DMS 273 treated with DMSO at 0.1 percent for 48 hours (cell line): ENCODE results near the gene SIX1.

Experiments
- DNase-seq: peaks from one replicate; lab custom pipeline; 2025; lab: John Stamatoyannopoulos, UW

Gene SIX1

DNA sequence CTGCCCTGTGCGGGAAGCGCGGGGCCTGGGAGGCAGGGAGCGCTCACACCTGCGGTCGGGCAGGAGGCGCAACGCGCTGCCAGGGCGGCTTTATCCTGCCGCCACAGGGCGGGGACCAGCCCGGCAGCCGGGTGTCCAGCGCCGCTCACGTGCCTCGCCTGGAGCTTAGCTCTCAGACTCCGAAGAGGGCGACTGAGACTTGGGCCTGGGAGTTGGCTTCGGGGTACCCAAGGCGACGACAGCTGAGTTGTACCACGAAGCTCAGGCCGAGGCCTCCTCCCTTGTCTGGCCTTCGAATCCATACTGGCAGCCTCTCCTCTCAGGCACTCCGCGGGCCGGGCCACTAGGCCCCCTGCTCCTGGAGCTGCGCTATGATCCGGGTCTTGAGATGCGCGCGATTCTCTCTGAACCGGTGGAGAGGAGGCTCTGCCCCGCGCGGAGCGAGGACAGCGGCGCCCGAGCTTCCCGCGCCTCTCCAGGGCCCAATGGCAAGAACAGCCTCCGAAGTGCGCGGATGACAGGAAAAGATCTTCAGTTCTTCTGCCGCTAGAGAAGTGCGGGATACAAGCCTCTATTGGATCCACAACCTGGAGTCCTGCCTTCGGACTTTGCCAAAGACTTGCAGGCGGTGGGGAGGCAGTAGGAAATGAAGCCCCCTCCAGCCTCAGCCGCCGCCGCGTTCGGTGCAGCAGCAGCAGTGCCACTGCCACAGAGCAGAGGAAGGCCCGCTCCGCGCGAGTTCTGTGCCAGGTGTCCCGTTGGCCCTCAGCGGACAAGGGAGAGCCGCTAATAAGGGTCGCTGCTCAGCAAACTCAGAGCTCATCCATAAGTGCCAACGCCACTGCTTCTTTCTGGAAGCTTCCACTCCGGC lies 6.8 kb downstream of the SIX1 start:
- DNase-seq: no peak

DNA sequence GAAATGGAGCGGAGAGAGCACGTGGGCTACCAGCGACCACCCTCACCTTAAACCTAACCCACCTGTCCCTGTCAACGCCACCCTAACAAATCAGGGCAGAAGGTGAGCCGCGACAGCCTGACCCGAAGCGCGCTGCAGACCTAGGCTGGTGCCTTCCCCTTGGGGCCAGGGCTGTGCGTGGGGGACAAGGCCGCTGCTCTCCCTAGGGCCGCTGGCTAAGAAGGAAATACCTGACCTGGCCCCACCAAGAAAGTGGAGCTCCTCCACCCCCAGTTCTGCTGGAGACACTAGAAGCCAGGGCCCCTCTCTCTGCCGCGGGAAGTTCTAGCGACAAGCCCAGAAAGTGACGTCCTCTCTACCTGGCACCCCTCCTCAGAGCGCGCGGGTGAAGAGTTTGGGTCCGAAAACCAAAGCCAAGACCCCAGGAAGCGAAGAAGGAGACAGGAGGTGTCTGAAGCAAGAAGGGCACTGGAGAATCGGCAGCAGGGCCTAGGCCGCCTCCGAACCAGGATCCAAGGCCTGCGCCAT lies 7.5 kb downstream of the SIX1 start:
- no peak for DNase-seq

DNA sequence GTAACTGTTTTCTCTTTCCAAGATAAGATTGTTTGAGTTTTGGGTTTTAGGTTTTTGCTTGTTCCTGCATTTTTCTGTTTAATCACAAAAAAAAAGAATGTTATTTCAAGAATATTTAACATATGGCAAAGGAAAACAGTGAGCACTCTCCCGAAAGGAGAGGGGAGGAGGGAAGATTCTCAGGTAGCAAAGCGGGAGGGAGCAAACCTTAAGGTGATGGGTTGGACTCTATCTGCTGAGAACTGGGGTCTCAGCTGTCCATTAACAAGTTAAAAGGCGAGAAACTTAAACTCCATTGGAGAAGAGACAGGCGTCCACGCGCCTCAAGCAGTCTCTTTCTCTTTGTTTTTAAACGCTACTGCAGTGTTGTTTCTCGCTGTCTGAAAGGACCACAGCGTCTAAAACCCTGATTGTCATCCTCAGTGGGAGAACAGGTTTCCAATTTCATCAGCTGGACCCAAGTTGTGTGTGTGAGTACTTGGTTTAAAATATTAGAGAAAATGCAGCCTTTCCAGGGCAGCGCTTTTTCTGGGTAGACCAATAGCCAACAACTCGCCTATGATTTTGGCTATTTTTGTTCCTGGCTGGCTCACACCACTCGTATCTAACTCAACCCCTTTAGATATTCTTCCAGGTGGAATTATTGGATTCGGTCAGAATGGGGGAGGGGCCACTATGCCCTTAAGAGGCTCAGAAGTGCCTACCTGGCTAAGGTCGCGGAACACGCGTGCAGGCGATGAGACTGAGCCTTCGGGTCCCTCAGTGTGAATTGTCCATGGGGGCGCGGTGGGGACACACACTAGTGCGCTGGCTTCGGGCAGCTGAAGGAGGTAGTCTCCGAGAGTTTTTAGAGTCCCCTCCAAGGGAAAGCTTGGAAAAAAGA lies 8.2 kb downstream of the SIX1 start:
- DNase-seq: no peak

DNA sequence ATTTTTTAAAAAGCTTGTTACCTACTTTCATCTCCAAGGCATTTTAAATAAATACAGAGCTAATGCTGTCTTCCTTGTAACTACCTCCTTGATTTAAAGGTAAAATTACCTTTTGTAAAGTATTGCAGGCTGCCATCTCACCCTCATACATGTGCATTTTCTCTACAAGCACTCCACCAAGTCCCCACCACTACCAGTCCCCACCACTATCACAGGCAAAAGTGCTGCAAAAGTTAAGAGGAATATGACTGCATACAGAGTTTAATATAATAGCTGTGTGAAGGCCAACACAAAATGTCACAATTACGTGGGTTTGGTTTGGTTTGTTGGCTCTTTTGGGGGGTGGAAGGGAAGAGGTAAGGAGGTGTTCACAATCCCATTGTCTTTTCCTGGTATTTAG lies 9.6 kb downstream of the SIX1 start:
- DNase-seq: no peak

DNA sequence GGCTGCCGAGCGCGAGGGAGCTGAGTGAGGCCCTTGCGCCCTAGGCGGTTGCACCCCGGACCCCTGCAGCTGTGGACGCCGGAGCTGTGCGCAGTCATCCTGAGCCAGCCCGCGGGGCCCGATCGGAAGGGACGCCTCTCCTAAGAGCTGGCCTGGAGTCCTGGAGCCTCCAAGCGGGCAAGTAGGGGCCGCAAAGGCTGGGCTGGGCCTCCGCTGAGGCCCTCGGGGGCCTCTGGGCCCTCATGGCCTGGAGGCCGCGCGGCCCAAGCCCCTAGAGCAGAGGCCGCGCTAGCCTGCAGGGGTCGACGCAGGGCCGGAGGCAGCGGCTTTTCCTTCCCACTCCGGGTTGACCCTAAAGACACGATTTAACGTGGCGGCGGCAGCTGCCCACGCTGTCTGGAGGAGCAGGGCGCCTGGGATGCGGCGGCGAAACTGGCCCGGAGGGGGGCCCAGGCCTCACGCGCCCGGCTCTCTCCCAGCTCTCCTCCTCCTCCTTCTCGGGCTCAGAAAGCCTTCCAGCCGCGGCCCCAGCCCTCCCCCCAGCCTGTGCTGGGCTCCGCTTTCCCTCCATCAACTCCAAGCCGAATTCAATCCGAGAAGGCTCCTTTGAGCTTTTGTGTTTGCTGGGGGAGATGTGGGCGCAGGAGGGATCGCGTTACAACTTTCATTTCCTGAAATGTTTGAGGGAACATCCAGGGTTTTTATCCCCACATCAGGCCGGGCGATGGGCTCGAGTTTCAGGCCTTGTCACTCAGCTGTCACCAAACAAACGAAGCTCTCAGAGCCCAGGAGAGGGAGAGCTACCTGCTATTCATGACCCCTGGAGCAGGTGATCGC lies 11.6 kb downstream of the SIX1 start:
- DNase-seq: no peak

DNA sequence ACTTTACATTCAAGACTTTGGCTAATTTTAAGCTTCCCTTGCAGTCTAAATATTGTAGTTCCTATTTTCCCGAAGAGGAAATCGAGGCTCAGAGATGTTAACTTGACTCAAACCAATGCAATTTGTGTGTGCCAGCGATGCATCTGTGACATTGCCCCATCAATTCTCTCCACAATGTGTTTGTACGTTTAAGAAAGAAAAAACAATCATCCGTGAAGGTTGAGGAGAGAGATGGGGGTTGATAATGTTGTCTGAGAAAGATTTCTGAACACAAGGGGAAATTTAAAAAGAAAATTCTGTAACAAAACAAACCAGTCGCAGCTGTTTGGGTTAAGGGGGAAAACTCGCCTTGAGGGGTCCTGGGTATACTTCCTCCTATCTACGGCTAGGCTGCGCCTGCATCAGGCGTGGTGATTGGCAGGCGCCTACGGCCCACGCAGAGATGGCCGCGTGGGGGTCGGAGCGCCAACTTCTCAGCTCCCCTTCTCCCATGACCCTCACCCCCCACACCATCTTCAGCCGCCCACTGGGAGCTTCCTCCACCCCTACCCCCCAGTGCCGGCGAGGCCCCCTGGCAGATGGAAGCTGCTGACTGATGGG lies 12.3 kb downstream of the SIX1 start:
- no peak for DNase-seq

DNA sequence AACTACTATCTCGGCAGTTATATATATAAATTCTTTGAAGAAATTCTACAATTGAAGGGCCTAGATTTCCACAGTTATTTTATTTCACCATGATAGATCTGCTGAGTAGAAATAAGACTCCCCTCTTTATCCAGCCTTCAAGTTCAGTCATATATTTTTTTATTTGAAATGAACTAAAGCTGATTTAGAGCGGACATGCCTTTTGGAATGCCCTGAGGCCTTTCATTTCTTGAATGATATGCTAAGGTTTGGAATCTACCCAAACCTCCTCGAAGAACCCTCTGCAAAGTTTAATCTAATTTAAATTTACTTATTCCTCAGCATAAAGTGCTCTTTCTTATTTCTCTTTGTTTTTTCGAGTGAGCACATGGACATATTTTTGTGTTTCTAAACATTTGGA lies 15.1 kb downstream of the SIX1 start:
- no peak for DNase-seq

DNA sequence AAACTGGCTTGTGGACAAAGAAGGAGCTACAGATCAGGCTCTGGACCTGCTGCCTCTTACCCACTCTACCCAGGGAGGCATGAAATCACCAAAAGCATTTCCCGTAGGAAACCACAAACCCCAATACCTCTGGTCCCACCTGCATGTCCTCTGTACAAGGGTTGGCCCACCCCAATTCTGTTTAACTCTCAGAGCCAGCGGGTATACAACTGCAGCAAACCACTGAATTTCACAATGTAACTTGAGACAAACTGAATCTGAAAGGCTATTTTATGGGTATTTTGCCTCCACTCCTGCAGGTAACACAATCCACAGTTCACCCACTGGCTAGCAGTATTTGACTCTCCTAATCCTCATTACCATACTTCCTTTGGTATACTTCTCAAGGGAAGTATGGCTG lies 16.5 kb downstream of the SIX1 start:
- no peak for DNase-seq

DNA sequence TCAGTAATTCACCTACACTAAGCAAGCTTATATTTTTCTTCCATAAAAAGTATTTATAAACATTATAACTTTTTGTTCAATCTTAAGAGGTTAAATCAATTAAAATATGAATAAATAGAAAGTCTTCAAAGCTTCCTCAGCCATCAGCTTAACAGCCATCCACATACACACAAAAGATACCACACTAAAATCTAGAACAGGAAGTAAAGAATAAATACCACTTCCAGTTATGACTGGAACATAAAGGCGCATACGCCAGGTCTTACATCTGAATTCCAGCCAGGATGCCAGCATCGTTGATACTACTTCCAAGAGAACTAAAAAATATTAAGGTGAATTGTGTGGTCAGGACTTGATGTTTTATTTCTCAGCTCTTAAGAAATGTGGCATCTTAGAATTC lies 17.0 kb downstream of the SIX1 start:
- no peak for DNase-seq

DNA sequence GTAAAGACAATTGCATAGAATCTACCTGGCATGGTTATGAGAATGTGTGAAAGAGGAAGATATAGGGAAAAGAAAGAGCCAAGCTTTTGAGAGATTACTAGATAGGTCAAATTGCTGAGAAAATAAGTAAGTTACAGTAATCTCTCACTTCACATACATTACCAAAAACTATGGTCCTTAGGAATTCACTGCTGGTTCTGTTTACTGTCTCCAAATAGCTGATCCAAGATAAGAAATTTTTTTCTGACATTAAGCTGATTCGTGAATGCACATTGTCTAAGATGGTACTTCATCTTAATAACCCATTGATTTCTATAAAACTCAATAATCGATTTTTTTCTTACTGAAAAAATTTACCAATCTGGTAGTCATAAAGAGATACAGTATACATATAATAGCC lies 17.4 kb downstream of the SIX1 start:
- DNase-seq: no peak

DNA sequence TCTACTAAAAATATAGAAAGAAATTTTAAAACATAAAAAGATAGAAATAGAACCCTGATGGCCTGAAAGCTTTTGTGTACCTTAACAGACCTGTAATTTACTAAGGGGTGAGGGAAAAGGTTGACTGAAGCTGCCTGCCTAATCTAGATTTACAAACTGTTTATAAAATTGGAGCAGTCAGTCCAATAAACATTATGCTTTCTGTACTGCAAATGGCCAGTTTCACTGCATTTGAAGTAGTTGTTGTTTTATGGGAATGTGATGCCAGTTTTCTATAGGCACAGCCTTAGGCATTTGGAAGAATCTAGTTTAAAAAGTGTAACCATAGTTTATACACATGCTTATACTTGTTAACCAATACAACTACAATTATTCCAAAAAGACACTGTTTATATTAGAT lies 19.1 kb downstream of the SIX1 start:
- no peak for DNase-seq

DNA sequence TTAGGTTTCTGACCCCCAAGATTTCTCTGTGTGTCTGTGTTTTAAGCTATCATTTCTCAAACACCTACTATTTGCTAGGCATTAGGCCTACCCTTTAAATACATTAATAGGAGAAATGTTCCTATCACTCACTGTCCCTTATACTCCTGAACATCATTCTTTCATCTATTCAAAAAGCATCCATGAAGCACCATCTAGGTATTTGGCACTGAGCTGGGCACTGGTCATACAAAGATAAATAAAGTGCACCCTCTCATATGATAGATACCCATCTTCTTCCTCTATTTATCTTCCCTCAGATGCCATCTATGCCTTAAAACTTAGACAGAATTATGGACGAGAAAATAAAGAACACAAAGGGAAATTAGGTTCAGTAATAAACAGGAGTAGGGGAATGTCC lies 20.4 kb downstream of the SIX1 start:
- DNase-seq: no peak

DNA sequence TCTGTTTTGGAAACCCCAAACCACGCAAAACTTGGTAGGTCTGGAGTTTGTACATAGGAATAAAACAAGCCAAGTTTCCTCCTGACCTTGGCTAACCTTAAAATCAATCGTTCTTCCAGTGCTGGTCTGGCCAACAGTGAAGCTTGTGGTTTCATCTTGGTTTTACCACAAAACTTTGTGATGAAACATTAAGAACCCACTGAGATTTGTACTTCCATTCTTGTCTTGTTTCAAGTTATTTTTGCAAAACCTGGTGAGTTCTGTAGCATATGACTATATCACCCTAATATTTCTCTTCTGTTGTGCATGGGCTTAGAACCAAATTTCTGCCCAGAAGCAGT lies 26.4 kb downstream of the SIX1 start:
- no peak for DNase-seq

DNA sequence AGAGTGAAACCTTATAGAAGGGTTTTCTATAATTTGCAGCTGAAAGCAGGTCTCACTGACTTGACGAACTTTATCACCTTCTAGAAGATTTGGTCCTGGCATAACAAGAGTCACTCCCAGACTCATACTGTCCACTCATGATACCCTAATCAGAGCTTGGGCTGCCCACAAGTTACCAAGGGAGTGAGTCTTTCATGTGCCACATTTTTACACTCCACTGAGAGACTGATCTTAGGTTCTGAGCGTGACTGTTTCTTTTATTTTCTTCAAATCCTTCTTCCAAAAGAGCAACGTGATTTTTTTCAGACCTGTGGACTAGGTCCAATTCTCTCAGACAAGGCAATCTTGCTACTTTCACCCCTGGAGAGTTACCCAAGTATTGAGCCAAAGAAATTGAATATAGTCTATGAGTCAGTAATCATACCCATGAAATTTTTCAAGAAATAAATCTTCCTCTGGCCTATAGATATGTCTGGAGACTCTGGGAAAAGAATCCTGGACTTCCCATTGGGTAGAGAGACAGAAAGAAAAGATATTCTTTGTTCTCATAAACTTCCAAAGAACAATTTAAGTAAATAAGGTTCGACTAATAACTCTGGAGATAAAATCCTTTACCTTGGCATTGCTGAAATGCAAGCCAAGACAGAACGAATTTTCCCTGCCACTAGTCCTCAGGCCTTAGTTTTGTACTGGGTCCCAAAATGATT lies 26.9 kb downstream of the SIX1 start:
- DNase-seq: no peak

DNA sequence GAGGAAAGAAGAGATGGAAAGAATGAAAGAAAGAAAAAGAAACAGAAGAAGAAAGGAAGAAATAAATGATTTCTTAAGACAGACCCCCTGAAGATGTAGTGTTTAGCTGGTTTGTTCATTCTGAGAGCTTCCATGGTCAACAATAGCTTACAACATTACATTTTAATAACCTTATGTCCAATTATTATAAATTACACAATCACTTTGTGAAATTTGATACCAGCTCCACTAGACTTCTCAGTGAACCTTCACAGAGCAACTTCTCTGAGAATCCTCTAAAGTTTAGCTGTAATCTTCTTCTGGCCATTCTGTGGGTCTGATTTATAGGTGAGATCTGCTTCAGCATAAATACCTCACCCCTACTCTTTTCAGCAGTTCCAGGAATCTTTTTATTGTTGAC lies 27.9 kb downstream of the SIX1 start:
- no peak for DNase-seq

DNA sequence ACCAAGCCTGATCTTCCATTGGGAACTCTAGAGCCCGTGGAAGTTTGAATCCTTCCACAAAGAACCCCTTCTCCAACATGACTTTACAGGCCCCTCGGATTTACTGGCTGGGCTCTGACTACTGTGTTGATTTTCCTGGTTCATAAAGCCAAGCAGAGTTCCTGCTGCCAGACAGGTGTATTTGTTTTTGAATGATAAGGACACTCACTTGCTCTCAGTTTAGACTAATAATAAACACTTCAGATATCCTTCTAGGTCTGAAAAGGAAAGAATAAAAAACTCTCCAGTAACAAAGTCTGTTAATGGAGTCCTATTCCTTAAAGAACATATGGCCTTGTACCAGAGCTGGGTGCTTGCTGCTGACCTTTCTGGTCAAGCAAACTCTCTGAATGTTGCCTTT lies 31.0 kb downstream of the SIX1 start:
- DNase-seq: no peak

DNA sequence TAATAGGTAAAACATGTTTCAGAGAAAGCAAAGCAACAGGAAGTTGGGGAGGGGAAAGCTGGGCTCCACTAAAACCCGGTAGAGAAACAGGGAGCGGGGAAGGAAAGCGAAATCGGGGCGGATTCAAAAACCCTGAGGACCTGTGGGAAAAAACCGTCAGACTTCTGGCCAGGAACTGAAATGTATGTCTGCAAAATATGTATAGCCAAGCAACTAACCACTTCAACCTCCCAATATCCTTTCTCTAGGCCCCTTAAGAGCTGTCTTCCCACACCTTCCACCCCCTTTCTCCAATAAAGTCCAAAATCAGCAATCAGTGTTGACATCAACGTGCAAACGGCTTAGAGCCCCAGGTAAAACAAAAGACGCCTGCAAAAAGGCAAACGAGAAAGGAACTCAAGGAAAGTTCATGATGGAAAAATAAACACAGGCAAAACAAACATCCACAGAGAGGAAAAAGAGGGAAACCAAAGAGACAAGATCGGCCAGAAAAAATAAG lies 32.8 kb downstream of the SIX1 start:
- DNase-seq: no peak

DNA sequence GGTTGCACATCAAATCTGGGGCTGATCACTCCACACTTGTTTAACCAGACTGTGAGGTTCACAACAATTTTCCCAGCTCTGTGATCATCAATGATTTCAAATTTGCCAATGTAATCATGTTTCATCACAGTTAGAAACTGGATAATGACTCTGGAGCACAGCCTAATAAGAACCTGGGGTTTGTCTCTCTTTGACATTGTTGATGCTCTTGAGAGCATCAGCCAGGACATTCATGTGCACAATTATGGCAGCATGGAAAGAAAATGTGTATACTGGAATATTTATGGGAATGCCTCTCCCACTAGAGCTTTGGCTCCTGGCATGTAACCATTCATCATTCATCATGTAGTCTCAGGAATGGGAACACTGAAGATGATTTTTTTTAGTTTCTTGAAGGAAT lies 47.0 kb downstream of the SIX1 start:
- no peak for DNase-seq

DNA sequence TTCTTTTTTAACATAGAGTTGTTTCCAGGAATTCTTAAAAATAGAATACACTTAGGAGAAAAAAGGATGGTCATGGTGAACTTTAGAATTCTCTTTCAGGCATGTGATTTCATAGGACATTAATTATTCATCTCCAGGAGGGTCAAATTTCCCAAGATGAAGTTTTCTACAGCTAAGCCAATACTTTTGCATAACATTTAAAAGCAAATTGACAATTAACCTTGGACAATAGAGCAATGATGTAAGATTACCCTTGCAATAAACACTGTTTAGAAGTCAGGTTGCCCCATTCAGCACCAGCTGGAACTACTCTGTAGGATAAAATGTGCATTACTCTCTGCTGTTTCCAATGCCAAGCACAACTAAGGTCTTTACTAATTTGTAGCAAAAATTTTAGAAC lies 49.5 kb downstream of the SIX1 start:
- DNase-seq: no peak

DNA sequence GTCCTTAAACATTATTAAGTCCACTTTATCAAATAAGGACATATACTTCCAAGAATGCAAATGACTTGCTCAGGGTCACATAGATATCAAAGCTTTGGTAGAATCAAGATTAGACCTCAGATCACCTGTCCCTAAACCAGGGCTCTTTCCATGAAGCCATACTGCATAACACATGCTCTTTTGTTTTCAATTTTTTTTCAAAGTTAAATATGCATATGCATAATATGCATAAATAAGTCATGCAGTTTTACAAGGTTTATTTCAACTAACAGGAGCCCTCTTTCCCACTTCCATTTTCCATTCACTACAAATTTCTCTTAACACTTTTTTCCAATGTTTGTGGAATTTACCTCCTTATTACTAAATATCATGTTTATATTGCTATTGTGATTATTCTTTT lies 53.1 kb downstream of the SIX1 start:
- no peak for DNase-seq

DNA sequence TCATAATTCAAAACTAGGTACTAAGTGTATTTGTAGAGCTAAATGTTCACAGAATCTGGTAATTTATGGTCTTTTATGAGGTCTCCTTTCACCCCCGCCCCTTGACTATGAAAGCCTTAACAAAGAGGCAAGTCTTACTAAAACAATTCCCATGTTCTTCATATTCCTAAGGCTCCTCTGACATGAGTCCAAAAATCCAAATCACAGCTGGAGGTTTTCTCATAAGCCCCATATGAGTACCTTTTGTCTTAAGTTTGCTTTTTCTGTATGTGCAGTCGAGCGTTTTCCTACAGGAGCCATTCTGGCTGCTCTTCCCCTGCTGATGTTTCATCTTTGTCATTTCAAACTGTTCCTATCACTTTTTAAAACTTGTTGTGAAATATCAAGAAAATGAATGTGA lies 55.2 kb downstream of the SIX1 start:
- DNase-seq: no peak
